ENCODE measurements around the gene MTARC2.
A peak's percentile ranks its signal among the peaks of the same experiment; 100 is the strongest.

Gene MTARC2

DNA sequence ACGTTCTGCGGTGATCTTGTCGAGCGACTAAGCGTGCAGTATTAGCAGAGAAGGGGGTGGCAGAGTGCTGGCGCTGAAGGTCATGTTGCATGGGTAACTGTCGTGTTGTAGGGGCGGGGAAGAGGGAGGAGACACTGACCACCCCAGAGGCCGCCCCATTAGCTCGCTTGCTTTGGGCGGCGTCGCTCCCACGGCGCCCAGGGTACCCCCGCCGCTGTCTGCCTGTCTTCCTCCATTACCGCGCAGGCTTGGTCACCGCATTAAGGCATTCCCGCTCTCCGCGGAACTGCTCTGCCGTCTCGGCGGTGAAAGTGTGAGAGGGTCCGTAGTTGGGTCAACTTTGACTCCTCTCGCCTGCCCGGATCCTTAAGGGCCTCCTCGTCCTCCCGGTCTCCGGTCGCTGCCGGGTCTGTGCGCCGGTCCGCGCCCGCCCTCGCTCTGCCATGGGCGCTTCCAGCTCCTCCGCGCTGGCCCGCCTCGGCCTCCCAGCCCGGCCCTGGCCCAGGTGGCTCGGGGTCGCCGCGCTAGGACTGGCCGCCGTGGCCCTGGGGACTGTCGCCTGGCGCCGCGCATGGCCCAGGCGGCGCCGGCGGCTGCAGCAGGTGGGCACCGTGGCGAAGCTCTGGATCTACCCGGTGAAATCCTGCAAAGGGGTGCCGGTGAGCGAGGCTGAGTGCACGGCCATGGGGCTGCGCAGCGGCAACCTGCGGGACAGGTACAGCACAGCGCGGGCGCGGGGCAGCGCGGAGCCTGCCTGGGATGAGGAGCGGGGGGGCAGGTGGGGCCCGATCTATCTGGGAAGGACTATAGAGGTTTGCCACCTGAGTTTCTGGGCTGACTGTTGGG is at the start of gene MTARC2:
TSS of gene MTARC2 (plus strand) at position 234 of the 846 bp plus-strand sequence. CDS start at position 444, 210 bp downstream.
- Histone ChIP-seq H3K4me3 (ENCODE audit: low read length) (peak within 1 kb of the TSS; percentile 52), H3K4me1 (ENCODE audit: control insufficient read depth, insufficient read depth, low read length) (no peaks in the 10 kb centered on the region; the same call in 1 of the 2 replicates), H3K27me3 (ENCODE audit: control insufficient read depth, insufficient read depth, low read length) (no peaks in the 10 kb centered on the region; the same call in 1 of the 2 replicates), H3K27ac (ENCODE audit: low read length) (no peak within 1 kb of the TSS), H3K9me3 (ENCODE audit: control insufficient read depth, insufficient read depth, low read length) (no peaks in the 10 kb centered on the region), H3K36me3 (ENCODE audit: control insufficient read depth, insufficient read depth, low read length) (no peaks in the 10 kb centered on the region)
- no CpG with 5 or more reads among the region's 77 CpGs for WGBS (ENCODE audit: insufficient coverage, insufficient read length)
- peak; percentile 74 for DNase-seq (ENCODE audit: low read depth, low spot score)

DNA sequence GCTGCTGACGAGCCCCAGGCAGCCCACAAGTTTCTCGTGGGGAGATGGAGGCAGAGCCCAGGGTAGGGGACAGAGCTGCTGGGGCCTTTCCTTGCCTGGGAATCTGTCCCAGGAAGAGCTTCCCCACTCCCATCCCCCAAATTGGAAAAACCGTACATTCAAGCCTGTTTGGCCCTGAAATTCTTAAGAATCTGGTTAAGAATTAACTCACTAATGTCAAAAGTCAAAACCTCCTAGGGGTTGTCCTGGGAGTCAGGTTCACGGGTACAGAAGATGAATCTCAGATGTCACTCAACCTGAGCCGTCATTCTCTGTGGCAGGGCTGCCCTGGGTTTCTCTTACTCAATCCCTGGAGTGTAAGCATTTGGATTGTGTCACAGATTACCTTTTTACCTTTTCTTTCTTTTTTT is 49.5 kb upstream of the MTARC2 start:
- Histone ChIP-seq H3K27ac (ENCODE audit: low read length) (no peak overlapping the region), H3K4me3 (ENCODE audit: low read length) (no peak overlapping the region), H3K36me3 (ENCODE audit: control insufficient read depth, insufficient read depth, low read length) (no peaks in the 10 kb centered on the region), H3K27me3 (ENCODE audit: control insufficient read depth, insufficient read depth, low read length) (no peaks in the 10 kb centered on the region), H3K4me1 (ENCODE audit: control insufficient read depth, insufficient read depth, low read length) (peaks cover 1% of the 10 kb centered on the region; the same call in 1 of the 2 replicates), H3K9me3 (ENCODE audit: control insufficient read depth, insufficient read depth, low read length) (no peaks in the 10 kb centered on the region)
- no peak for DNase-seq (ENCODE audit: low read depth, low spot score)
- no CpG with 5 or more reads among the region's 5 CpGs for WGBS (ENCODE audit: insufficient coverage, insufficient read length)

DNA sequence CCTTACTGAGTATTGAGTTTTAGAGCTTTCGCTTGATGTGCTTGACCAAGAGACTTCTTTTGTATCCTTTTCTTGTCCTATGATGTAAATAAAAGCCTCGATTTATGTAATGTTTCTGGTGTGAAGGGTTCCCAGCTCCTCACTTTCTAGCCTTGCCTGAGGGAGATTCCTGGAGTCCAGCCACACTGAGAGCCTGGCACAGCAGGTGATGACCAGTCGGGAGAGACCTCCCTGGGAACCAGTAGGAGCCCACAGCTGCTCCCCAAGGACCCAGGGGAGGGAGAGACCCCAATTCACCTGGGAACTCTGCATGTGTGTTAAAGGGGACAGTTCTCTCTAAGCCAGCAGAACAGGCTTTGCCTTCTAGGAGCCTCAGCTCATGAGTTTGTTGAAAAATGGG is 49.1 kb upstream of the MTARC2 start:
- WGBS (ENCODE audit: insufficient coverage, insufficient read length): no CpG with 5 or more reads among the region's 3 CpGs

DNA sequence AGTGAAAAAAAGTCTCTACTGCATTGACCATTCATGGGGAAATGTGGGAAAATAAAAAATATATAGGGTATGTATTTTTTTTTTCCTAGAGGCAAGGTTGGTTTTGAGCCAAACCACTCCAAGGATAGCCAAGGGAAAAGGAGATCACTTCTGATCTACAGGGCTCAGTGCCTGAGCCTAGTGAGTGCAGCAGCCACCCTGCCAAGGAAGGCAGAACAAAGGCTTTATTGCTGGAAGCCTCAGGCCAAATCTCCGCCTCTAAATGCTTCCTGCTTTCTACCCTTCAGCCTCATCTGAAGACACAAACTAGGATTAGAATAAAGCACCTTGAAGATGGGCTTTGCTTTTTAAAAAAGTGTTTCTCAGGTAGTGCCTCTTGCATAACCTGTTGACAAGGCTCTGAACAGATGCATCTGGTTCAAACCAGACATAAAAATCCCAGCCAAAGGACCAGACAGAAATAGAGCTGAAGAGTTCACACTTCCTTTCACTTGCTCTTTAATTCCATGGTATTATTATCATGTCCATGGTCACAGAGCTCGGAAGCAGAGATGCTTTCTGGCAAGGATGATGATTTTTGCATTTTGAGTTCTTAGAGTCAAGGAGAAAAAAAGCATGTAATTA is 47.5 kb upstream of the MTARC2 start:
- no peaks in the 10 kb centered on the region for H3K36me3 ChIP-seq (ENCODE audit: control insufficient read depth, insufficient read depth, low read length)
- no peaks in the 10 kb centered on the region for H3K27me3 ChIP-seq (ENCODE audit: control insufficient read depth, insufficient read depth, low read length)
- H3K4me1 ChIP-seq (ENCODE audit: control insufficient read depth, insufficient read depth, low read length): peaks cover 1% of the 10 kb centered on the region; the same call in 1 of the 2 replicates
- no peak overlapping the region for H3K27ac ChIP-seq (ENCODE audit: low read length)
- H3K4me3 ChIP-seq (ENCODE audit: low read length): no peak overlapping the region
- no peaks in the 10 kb centered on the region for H3K9me3 ChIP-seq (ENCODE audit: control insufficient read depth, insufficient read depth, low read length)
- no CpG with 5 or more reads among the region's 2 CpGs for WGBS (ENCODE audit: insufficient coverage, insufficient read length)
- no peak for DNase-seq (ENCODE audit: low read depth, low spot score)

More for the DNA sequence above, 49.1 kb upstream of the MTARC2 start:
- Histone ChIP-seq H3K4me3 (ENCODE audit: low read length) (no peak overlapping the region), H3K36me3 (ENCODE audit: control insufficient read depth, insufficient read depth, low read length) (no peaks in the 10 kb centered on the region), H3K27ac (ENCODE audit: low read length) (no peak overlapping the region), H3K4me1 (ENCODE audit: control insufficient read depth, insufficient read depth, low read length) (peaks cover 1% of the 10 kb centered on the region; the same call in 1 of the 2 replicates), H3K27me3 (ENCODE audit: control insufficient read depth, insufficient read depth, low read length) (no peaks in the 10 kb centered on the region), H3K9me3 (ENCODE audit: control insufficient read depth, insufficient read depth, low read length) (no peaks in the 10 kb centered on the region)
- DNase-seq (ENCODE audit: low read depth, low spot score): no peak

DNA sequence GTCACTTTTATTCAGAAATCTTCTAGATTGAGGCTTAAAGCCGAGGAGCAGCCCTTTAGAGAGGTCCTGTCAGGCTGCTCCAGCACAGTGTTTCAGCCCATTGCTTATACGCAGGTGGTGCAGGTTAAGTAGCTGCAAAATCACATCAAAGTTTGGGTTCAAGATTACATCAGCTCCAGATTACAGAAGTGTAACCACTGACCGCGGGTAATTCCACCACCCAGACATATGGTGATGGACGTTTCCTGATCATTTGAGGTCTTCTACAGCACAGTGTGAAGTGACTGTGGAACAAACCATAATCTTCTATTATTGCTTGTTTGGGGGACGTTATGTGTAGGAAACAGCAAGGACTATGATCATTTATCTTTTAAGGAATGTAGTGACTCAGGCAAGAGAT is 46.1 kb upstream of the MTARC2 start:
- Histone ChIP-seq H3K36me3 (ENCODE audit: control insufficient read depth, insufficient read depth, low read length) (no peaks in the 10 kb centered on the region), H3K4me3 (ENCODE audit: low read length) (no peak overlapping the region), H3K27me3 (ENCODE audit: control insufficient read depth, insufficient read depth, low read length) (no peaks in the 10 kb centered on the region), H3K27ac (ENCODE audit: low read length) (no peak overlapping the region), H3K4me1 (ENCODE audit: control insufficient read depth, insufficient read depth, low read length) (peaks cover 1% of the 10 kb centered on the region; the same call in 1 of the 2 replicates), H3K9me3 (ENCODE audit: control insufficient read depth, insufficient read depth, low read length) (no peaks in the 10 kb centered on the region)
- no CpG with 5 or more reads among the region's 6 CpGs for WGBS (ENCODE audit: insufficient coverage, insufficient read length)
- no peak for DNase-seq (ENCODE audit: low read depth, low spot score)

DNA sequence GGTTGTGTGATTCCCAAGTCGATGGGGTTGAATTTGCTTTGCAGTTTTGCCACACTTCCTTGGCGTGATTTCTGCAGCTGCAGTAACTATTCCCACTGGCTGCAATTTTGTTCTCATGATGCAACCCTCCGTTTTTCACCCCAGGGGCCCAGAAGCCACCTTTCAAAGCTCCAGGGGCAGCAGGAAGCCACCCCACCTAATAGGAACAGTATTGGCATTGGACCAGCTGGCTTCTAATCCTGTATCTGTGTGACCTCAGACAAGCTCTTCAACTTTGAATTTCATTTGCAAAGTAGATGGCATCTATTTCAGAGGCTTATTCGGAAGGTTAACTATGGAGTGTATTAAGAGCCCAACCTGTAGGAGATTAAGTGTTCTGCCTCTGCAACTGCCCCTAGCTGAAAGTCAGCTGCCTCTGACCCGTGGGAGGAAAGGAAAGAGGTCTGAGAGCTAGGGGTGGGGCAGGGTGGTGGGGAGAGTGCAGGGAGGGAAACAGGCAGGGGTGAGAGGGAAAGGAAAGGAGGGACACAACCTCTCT is 45.3 kb upstream of the MTARC2 start:
- Histone ChIP-seq H3K9me3 (ENCODE audit: control insufficient read depth, insufficient read depth, low read length) (no peaks in the 10 kb centered on the region), H3K4me1 (ENCODE audit: control insufficient read depth, insufficient read depth, low read length) (peaks cover 1% of the 10 kb centered on the region; the same call in 1 of the 2 replicates), H3K36me3 (ENCODE audit: control insufficient read depth, insufficient read depth, low read length) (no peaks in the 10 kb centered on the region), H3K4me3 (ENCODE audit: low read length) (no peak overlapping the region), H3K27ac (ENCODE audit: low read length) (no peak overlapping the region), H3K27me3 (ENCODE audit: control insufficient read depth, insufficient read depth, low read length) (no peaks in the 10 kb centered on the region)
- no CpG with 5 or more reads among the region's 5 CpGs for WGBS (ENCODE audit: insufficient coverage, insufficient read length)
- DNase-seq (ENCODE audit: low read depth, low spot score): no peak

DNA sequence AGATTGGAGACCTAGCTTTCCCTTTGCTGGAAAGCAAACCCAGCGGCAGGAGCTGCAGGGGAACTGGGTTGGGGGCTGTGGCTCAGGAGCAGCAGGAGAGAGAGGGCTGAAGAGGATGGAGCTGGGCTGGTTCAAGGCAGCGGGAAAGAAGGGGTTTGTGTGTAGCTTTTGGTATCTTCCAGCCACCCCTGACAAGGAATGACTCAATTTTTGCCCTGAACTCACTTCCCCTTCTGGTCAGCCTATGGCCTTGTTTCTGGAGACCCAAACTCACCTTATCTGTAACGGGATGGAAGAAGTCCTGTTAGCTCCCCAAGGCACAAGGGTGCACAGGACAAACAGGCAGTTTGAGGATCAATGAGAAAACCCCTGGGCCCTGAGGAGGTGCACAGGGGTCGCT is 44.8 kb upstream of the MTARC2 start:
- no peak for DNase-seq (ENCODE audit: low read depth, low spot score)
- no CpG with 5 or more reads among the region's 4 CpGs for WGBS (ENCODE audit: insufficient coverage, insufficient read length)

DNA sequence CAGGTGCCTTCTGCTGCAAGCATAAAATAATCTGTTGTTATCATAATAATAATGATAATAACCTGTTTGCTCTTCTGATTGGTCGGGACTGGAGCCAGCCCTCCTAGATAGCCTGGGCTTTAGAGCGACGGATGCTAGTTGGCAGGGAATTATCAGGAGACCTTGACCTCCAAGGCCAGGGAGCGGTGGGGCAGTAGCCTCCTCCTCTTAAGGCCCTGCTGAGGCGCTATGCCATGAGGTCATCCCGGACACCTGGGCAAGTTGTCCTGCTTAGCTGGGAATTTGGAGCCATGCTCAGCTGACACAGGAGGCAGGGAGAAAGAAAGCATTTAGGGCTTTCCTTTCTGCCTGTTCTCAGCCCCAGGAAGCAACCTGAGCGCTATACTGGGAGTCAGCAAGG is 42.3 kb upstream of the MTARC2 start:
- no peak overlapping the region for H3K27ac ChIP-seq (ENCODE audit: low read length)
- no peaks in the 10 kb centered on the region for H3K36me3 ChIP-seq (ENCODE audit: control insufficient read depth, insufficient read depth, low read length)
- WGBS (ENCODE audit: insufficient coverage, insufficient read length): no CpG with 5 or more reads among the region's 7 CpGs
- no peaks in the 10 kb centered on the region for H3K9me3 ChIP-seq (ENCODE audit: control insufficient read depth, insufficient read depth, low read length)
- no peak for DNase-seq (ENCODE audit: low read depth, low spot score)
- peaks cover 1% of the 10 kb centered on the region; the same call in 1 of the 2 replicates for H3K4me1 ChIP-seq (ENCODE audit: control insufficient read depth, insufficient read depth, low read length)
- H3K27me3 ChIP-seq (ENCODE audit: control insufficient read depth, insufficient read depth, low read length): no peaks in the 10 kb centered on the region
- no peak overlapping the region for H3K4me3 ChIP-seq (ENCODE audit: low read length)

More for the DNA sequence above, 44.8 kb upstream of the MTARC2 start:
- H3K27me3 ChIP-seq (ENCODE audit: control insufficient read depth, insufficient read depth, low read length): no peaks in the 10 kb centered on the region
- no peaks in the 10 kb centered on the region for H3K36me3 ChIP-seq (ENCODE audit: control insufficient read depth, insufficient read depth, low read length)
- H3K9me3 ChIP-seq (ENCODE audit: control insufficient read depth, insufficient read depth, low read length): no peaks in the 10 kb centered on the region
- H3K4me1 ChIP-seq (ENCODE audit: control insufficient read depth, insufficient read depth, low read length): peaks cover 1% of the 10 kb centered on the region; the same call in 1 of the 2 replicates
- H3K4me3 ChIP-seq (ENCODE audit: low read length): no peak overlapping the region
- H3K27ac ChIP-seq (ENCODE audit: low read length): no peak overlapping the region

DNA sequence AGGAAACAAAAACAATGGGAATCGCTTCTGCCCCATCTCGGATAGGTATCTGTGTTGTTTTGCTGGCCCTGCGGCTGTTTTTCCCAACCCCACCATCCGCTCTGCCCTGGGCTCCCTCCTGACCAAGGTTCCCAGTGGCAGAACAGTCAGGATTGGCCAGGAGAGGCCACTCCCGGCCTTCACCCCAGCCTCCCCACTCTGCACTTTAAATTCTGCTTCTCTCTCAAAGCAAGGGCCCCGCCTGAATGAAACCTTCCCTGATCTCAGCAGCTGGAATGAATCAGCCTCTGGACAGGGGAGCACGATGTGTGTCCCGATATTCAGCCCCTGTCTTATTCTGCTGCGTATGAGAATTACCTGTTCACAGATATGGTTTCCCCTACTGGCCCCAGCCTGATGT is 41.6 kb upstream of the MTARC2 start:
- Histone ChIP-seq H3K27ac (ENCODE audit: low read length) (no peak overlapping the region), H3K27me3 (ENCODE audit: control insufficient read depth, insufficient read depth, low read length) (no peaks in the 10 kb centered on the region), H3K4me3 (ENCODE audit: low read length) (no peak overlapping the region), H3K9me3 (ENCODE audit: control insufficient read depth, insufficient read depth, low read length) (no peaks in the 10 kb centered on the region), H3K4me1 (ENCODE audit: control insufficient read depth, insufficient read depth, low read length) (peaks cover 1% of the 10 kb centered on the region; the same call in 1 of the 2 replicates), H3K36me3 (ENCODE audit: control insufficient read depth, insufficient read depth, low read length) (no peaks in the 10 kb centered on the region)
- WGBS (ENCODE audit: insufficient coverage, insufficient read length): no CpG with 5 or more reads among the region's 9 CpGs
- DNase-seq (ENCODE audit: low read depth, low spot score): no peak

DNA sequence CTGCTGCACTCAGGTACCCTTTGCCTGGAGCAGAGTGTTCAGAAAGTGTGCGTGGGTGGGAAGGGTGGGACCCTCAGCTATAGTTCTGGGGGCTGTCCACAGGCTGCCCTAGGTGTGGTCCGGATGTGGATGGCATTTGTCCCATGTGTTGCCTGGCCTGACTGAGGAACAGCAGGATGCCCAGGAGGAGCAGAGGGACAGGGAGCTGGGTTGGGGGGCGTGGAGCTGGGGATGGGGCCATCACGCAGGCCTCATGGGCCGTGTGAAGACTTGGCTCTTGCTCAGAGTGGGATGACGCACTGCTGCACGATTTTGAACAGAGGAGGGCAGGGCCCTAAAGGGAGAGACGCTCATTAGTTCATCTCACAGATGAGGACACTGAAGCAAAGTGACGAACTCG is 41.0 kb upstream of the MTARC2 start:
- no CpG with 5 or more reads among the region's 10 CpGs for WGBS (ENCODE audit: insufficient coverage, insufficient read length)
- DNase-seq (ENCODE audit: low read depth, low spot score): no peak
- no peak overlapping the region for H3K27ac ChIP-seq (ENCODE audit: low read length)
- no peak overlapping the region for H3K4me3 ChIP-seq (ENCODE audit: low read length)
- no peaks in the 10 kb centered on the region for H3K36me3 ChIP-seq (ENCODE audit: control insufficient read depth, insufficient read depth, low read length)
- no peaks in the 10 kb centered on the region for H3K27me3 ChIP-seq (ENCODE audit: control insufficient read depth, insufficient read depth, low read length)
- no peaks in the 10 kb centered on the region for H3K9me3 ChIP-seq (ENCODE audit: control insufficient read depth, insufficient read depth, low read length)
- peaks cover 1% of the 10 kb centered on the region; the same call in 1 of the 2 replicates for H3K4me1 ChIP-seq (ENCODE audit: control insufficient read depth, insufficient read depth, low read length)

Measured in iPS DF 6.9 (cell line).